Ishikawa (cell line): Measurements from ENCODE around the gene XRCC5.

Experiments
- CEBPB ChIP-seq: IDR thresholded peaks from 2 replicates; pipeline ENCODE4 v1.6.1; 2012
- EGR1 ChIP-seq: IDR thresholded peaks from 2 replicates; pipeline ENCODE4 v1.6.1; 2012
- EP300 ChIP-seq: IDR thresholded peaks from 2 replicates; pipeline ENCODE4 v1.6.1; 2012; ENCODE audit warnings: borderline replicate concordance
- RAD21 ChIP-seq: IDR thresholded peaks from 2 replicates; pipeline ENCODE4 v1.6.1; 2012; ENCODE audit warnings: low read depth
- TAF1 ChIP-seq: IDR thresholded peaks from 2 replicates; pipeline ENCODE4 v1.6.1; 2012; ENCODE audit warnings: low read depth, mild to moderate bottlenecking
- YY1 ChIP-seq: IDR thresholded peaks from 2 replicates; pipeline ENCODE4 v1.6.1; 2012; ENCODE audit warnings: low read depth
- TF ChIP-seq, protein P1 (sequence below): IDR thresholded peaks from 2 replicates; pipeline ENCODE4 v1.6.1; 2012
- TF ChIP-seq, protein P2 (sequence below): IDR thresholded peaks from 2 replicates; pipeline ENCODE4 v1.6.1; 2012; ENCODE audit warnings: low read depth, mild to moderate bottlenecking

DNA sequence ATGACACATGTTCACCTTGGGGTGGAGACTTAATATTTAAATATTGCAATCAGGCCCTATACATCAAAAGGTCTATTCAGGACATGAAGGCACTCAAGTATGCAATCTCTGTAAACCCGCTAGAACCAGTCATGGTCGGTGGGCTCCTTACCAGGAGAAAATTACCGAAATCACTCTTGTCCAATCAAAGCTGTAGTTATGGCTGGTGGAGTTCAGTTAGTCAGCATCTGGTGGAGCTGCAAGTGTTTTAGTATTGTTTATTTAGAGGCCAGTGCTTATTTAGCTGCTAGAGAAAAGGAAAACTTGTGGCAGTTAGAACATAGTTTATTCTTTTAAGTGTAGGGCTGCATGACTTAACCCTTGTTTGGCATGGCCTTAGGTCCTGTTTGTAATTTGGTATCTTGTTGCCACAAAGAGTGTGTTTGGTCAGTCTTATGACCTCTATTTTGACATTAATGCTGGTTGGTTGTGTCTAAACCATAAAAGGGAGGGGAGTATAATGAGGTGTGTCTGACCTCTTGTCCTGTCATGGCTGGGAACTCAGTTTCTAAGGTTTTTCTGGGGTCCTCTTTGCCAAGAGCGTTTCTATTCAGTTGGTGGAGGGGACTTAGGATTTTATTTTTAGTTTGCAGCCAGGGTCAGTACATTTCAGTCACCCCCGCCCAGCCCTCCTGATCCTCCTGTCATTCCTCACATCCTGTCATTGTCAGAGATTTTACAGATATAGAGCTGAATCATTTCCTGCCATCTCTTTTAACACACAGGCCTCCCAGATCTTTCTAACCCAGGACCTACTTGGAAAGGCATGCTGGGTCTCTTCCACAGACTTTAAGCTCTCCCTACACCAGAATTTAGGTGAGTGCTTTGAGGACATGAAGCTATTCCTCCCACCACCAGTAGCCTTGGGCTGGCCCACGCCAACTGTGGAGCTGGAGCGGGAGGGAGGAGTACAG, 108.1 kb downstream of the XRCC5 start:
- TF ChIP-seq RAD21 (no peak), CEBPB (no peak), EP300 (no peak), TAF1 (no peak), EGR1 (no peak), YY1 (no peak)
- TF ChIP-seq, protein P1, sequence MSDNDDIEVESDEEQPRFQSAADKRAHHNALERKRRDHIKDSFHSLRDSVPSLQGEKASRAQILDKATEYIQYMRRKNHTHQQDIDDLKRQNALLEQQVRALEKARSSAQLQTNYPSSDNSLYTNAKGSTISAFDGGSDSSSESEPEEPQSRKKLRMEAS, result no peak
- TF ChIP-seq, protein P2, sequence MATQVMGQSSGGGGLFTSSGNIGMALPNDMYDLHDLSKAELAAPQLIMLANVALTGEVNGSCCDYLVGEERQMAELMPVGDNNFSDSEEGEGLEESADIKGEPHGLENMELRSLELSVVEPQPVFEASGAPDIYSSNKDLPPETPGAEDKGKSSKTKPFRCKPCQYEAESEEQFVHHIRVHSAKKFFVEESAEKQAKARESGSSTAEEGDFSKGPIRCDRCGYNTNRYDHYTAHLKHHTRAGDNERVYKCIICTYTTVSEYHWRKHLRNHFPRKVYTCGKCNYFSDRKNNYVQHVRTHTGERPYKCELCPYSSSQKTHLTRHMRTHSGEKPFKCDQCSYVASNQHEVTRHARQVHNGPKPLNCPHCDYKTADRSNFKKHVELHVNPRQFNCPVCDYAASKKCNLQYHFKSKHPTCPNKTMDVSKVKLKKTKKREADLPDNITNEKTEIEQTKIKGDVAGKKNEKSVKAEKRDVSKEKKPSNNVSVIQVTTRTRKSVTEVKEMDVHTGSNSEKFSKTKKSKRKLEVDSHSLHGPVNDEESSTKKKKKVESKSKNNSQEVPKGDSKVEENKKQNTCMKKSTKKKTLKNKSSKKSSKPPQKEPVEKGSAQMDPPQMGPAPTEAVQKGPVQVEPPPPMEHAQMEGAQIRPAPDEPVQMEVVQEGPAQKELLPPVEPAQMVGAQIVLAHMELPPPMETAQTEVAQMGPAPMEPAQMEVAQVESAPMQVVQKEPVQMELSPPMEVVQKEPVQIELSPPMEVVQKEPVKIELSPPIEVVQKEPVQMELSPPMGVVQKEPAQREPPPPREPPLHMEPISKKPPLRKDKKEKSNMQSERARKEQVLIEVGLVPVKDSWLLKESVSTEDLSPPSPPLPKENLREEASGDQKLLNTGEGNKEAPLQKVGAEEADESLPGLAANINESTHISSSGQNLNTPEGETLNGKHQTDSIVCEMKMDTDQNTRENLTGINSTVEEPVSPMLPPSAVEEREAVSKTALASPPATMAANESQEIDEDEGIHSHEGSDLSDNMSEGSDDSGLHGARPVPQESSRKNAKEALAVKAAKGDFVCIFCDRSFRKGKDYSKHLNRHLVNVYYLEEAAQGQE, result no peak
